Mesothelial cell of epicardium (in vitro differentiated cells): Measurements from ENCODE around the gene RNGTT. TPM values are rescaled to one million over a fixed set of nuclear protein-coding genes. Genes with fewer than 3 reads are reported as not detected.

ENCODE experiments used
- DNase-seq, 2 experiments: peaks; one replicate each; pipeline ENCODE4 v3.0.0; 2021; ENCODE audit warnings: low spot score in 2 of 2; ENCODE audit not compliant: unreplicated experiment in 2 of 2
- H3K27ac Mint-ChIP-seq: 2 replicates; pipeline ENCODE4 v1.8.0; 2021; ENCODE audit warnings: mixed read lengths
- H3K27me3 Mint-ChIP-seq: 2 replicates; pipeline ENCODE4 v1.8.0; 2021; ENCODE audit warnings: low read depth, mixed read lengths
- H3K36me3 Mint-ChIP-seq: 2 replicates; pipeline ENCODE4 v1.8.0; 2021; ENCODE audit warnings: mixed read lengths
- H3K4me1 Mint-ChIP-seq: 2 replicates; pipeline ENCODE4 v1.8.0; 2021; ENCODE audit warnings: mixed read lengths
- H3K4me3 Mint-ChIP-seq: 2 replicates; pipeline ENCODE4 v1.8.0; 2021; ENCODE audit warnings: mild to moderate bottlenecking, moderate library complexity, mixed read lengths
- H3K9me3 Mint-ChIP-seq: 2 replicates; pipeline ENCODE4 v1.8.0; 2021; ENCODE audit warnings: mixed read lengths
- CTCF ChIP-seq: fragments of 200-600 bp; sonication (generic); IDR thresholded peaks from one replicate; pipeline ENCODE4 v1.5.0; 2021; ENCODE audit warnings: antibody characterized with exemption; ENCODE audit not compliant: unreplicated experiment
- total RNA-seq: library from RNA; stranded (reverse); gene quantifications from 3 replicates; pipeline ENCODE4 v1.2.1, GENCODE V29; 2021

RNGTT gene
- total RNA-seq, 1 donor from 2014 or later = 16.5 TPM

GRCh38 chr6:88825856-88826255, 137.6 kb downstream of the RNGTT start:
- no peak overlapping the region for H3K4me3 Mint-ChIP-seq
- no peak overlapping the region for H3K27ac Mint-ChIP-seq
- H3K36me3 Mint-ChIP-seq = peaks cover 26% of the 10 kb centered on the region
- H3K4me1 Mint-ChIP-seq = no peaks in the 10 kb centered on the region
- no peak for TF ChIP-seq CTCF
- peaks cover 23% of the 10 kb centered on the region for H3K9me3 Mint-ChIP-seq
- no peak for DNase-seq
- no peaks in the 10 kb centered on the region for H3K27me3 Mint-ChIP-seq

GRCh38 chr6:88823998-88824397, 139.4 kb downstream of the RNGTT start:
- TF ChIP-seq CTCF = no peak
- no peak for DNase-seq
- Mint-ChIP-seq H3K4me3 (no peak overlapping the region), H3K9me3 (peaks cover 6% of the 10 kb centered on the region), H3K27me3 (no peaks in the 10 kb centered on the region), H3K27ac (peak overlapping the region; percentile 45), H3K36me3 (peaks cover 10% of the 10 kb centered on the region), H3K4me1 (no peaks in the 10 kb centered on the region)

- DNase-seq = no peak
- Mint-ChIP-seq H3K36me3 (peaks cover 6% of the 10 kb centered on the region), H3K9me3 (no peaks in the 10 kb centered on the region), H3K4me1 (no peaks in the 10 kb centered on the region), H3K27ac (no peak overlapping the region), H3K4me3 (no peak overlapping the region), H3K27me3 (no peaks in the 10 kb centered on the region)
- TF ChIP-seq CTCF = no peak
These were observed 147.9 kb downstream of the RNGTT start for GRCh38 chr6:88815491-88815890.

GRCh38 chr6:88814909-88815308, 148.5 kb downstream of the RNGTT start:
- Mint-ChIP-seq H3K4me1 (no peaks in the 10 kb centered on the region), H3K36me3 (peaks cover 6% of the 10 kb centered on the region), H3K27me3 (no peaks in the 10 kb centered on the region), H3K27ac (no peak overlapping the region), H3K4me3 (no peak overlapping the region), H3K9me3 (no peaks in the 10 kb centered on the region)
- no peak for TF ChIP-seq CTCF
- no peak for DNase-seq

- Mint-ChIP-seq H3K27ac (no peak overlapping the region), H3K27me3 (no peaks in the 10 kb centered on the region), H3K4me3 (no peak overlapping the region), H3K36me3 (peaks cover 10% of the 10 kb centered on the region), H3K4me1 (no peaks in the 10 kb centered on the region), H3K9me3 (peaks cover 6% of the 10 kb centered on the region)
- no peak for DNase-seq
- TF ChIP-seq CTCF = no peak
These were observed 150.4 kb downstream of the RNGTT start for GRCh38 chr6:88813045-88813444.

GRCh38 chr6:88810701-88811100, 152.7 kb downstream of the RNGTT start:
- TF ChIP-seq CTCF = no peak
- DNase-seq = no peak
- Mint-ChIP-seq H3K27me3 (no peaks in the 10 kb centered on the region), H3K36me3 (peaks cover 18% of the 10 kb centered on the region), H3K4me3 (no peak overlapping the region), H3K27ac (no peak overlapping the region), H3K4me1 (no peaks in the 10 kb centered on the region), H3K9me3 (peaks cover 22% of the 10 kb centered on the region)
